ENCODE results near the gene VAV3. TPM values are rescaled to one million over a fixed set of nuclear protein-coding genes. Genes with fewer than 3 reads are reported as not detected.

The VAV3 gene
- total RNA-seq, 1 donor from 2014 or later = 1.9 TPM

DNA sequence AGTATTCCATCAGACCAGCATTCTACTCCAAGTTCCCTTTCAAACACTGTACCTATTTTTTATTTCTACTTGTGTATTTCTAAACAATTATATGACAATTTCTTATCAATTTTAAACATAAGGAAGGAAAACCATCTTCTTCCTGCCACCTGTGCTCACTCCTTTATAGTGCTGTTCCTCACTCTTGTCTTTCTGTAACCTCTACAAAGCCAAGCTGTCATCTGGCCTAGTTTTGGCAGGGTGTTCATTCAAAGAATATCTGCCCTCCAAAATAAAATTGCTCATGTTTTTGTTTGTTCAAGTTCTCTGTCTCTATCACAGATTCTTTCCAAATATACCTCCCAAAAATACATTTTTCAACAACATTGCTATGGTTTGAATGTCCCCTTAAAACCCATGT, 360.2 kb downstream of the VAV3 start:
- Mint-ChIP-seq H3K27ac (no peak overlapping the region), H3K4me3 (ENCODE audit: low read depth) (no peak overlapping the region), H3K27me3 (ENCODE audit: low read depth) (peaks cover 2% of the 10 kb centered on the region), H3K9me3 (no peaks in the 10 kb centered on the region), H3K36me3 (ENCODE audit: low read depth) (no peaks in the 10 kb centered on the region), H3K4me1 (ENCODE audit: low read depth) (no peaks in the 10 kb centered on the region)
- intact Hi-C loops (cut with micrococcal nuclease) = no loop called here
- no peak for DNase-seq (ENCODE audit: low spot score)

DNA sequence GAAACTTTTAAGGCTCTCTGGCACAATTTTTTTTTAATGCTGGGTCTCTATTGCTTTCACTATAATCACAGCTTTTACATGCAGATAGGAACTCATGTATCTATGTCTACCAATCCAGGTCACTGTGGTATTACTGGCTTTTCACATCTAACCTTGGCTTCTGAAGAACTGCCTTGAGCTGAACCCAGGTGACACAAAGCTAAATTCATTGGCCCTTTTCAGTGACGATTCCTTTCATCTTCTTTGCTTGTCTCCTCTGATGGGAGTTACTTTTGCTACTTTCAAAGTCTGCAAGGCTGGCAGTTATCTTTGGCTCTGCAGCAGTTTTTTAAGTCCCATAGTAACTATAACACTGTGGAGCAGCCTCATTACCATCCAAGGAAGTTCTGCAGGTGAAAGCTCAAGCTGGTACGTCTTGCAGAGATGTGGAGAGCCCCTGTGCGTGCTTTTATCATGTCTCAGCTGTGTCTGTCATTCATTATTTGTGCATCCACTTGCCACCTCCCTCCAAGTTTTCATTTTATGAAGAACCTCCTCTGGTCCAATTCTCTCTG, 364.3 kb downstream of the VAV3 start:
- Mint-ChIP-seq H3K4me3 (ENCODE audit: low read depth) (no peak overlapping the region), H3K4me1 (ENCODE audit: low read depth) (no peaks in the 10 kb centered on the region), H3K36me3 (ENCODE audit: low read depth) (no peaks in the 10 kb centered on the region), H3K27ac (no peak overlapping the region), H3K9me3 (no peaks in the 10 kb centered on the region), H3K27me3 (ENCODE audit: low read depth) (peaks cover 2% of the 10 kb centered on the region)
- intact Hi-C loops (cut with micrococcal nuclease) = no loop called here
- no peak for DNase-seq (ENCODE audit: low spot score)

DNA sequence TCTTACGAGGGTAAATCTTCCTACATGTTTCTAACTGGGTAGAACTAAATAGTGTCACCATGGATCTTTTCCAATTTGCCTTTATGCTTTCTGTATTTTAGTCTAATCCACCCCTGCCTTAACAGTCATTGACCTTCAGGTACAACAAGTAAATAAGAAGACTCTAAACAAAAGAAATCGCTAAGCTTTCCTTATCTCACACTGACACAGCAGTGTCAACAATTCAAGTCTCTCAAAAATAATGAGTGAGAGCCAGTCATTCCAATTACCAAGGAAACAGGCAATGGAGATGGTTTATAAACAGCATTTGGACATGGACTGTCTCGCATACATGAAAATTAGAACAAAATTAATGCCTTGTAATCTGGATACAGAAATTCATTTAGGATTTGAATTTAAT, 365.8 kb downstream of the VAV3 start:
- H3K4me3 Mint-ChIP-seq (ENCODE audit: low read depth) = no peak overlapping the region
- intact Hi-C loops (cut with micrococcal nuclease) = loop anchor here (10.0 kb wide), 1 partner anchor 124 kb away; no protein-coding TSS in a partner anchor
- no peak for DNase-seq (ENCODE audit: low spot score)
- H3K36me3 Mint-ChIP-seq (ENCODE audit: low read depth) = no peaks in the 10 kb centered on the region
- peaks cover 3% of the 10 kb centered on the region for H3K4me1 Mint-ChIP-seq (ENCODE audit: low read depth)
- no peaks in the 10 kb centered on the region for H3K9me3 Mint-ChIP-seq
- no peaks in the 10 kb centered on the region for H3K27me3 Mint-ChIP-seq (ENCODE audit: low read depth)
- no peak overlapping the region for H3K27ac Mint-ChIP-seq

DNA sequence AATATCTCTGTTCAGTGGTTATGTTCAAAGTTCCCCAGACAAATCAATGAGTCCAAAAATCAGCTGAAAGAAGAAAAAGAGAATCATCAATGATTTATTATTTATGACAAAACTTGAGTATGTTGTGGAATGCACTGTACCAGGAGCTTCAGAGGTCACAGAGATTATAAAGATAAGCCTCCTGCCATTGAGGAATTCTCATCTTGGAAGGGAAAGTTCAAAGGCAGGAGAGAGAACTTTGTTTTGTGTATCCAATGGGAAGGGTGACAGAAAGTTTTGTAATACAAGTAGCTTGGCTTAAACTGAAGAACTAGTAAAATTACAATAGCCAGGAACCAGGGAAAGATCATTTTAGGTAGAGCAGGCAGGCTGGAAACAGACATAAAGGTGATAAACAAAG, 367.7 kb downstream of the VAV3 start:
- H3K36me3 Mint-ChIP-seq (ENCODE audit: low read depth) = no peaks in the 10 kb centered on the region
- intact Hi-C loops (cut with micrococcal nuclease) = loop anchor here (10.0 kb wide), 1 partner anchor 122 kb away; no protein-coding TSS in a partner anchor
- DNase-seq (ENCODE audit: low spot score) = no peak
- H3K4me3 Mint-ChIP-seq (ENCODE audit: low read depth) = no peak overlapping the region
- H3K4me1 Mint-ChIP-seq (ENCODE audit: low read depth) = peaks cover 12% of the 10 kb centered on the region
- H3K27ac Mint-ChIP-seq = no peak overlapping the region
- H3K9me3 Mint-ChIP-seq = no peaks in the 10 kb centered on the region
- no peaks in the 10 kb centered on the region for H3K27me3 Mint-ChIP-seq (ENCODE audit: low read depth)

DNA sequence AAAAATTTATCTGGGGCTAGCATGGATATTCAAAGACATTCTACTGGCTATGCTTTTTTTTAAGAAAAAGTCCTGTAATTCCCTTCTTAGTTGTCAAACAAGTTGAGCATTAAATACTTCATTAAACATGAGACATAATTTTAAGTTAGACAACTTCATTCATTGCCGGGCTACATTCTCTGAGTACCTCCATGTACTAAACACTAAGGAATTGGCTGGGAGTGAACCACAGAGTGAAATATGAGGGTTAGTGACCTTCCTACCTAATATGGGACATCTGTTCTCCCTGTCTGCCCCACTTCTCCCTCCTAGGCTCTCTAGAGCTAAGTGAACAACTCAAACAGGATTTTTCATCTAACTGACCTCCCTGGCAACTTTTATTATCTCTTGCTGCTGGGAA, 370.4 kb downstream of the VAV3 start:
- H3K27me3 Mint-ChIP-seq (ENCODE audit: low read depth) = no peaks in the 10 kb centered on the region
- no peak overlapping the region for H3K4me3 Mint-ChIP-seq (ENCODE audit: low read depth)
- H3K4me1 Mint-ChIP-seq (ENCODE audit: low read depth) = peaks cover 12% of the 10 kb centered on the region
- no peaks in the 10 kb centered on the region for H3K9me3 Mint-ChIP-seq
- no peaks in the 10 kb centered on the region for H3K36me3 Mint-ChIP-seq (ENCODE audit: low read depth)
- no peak for DNase-seq (ENCODE audit: low spot score)
- intact Hi-C loops (cut with micrococcal nuclease) = loop anchor here (2.0 to 10.0 kb wide), 2 partner anchors 28 to 120 kb away; no protein-coding TSS in a partner anchor
- H3K27ac Mint-ChIP-seq = no peak overlapping the region

DNA sequence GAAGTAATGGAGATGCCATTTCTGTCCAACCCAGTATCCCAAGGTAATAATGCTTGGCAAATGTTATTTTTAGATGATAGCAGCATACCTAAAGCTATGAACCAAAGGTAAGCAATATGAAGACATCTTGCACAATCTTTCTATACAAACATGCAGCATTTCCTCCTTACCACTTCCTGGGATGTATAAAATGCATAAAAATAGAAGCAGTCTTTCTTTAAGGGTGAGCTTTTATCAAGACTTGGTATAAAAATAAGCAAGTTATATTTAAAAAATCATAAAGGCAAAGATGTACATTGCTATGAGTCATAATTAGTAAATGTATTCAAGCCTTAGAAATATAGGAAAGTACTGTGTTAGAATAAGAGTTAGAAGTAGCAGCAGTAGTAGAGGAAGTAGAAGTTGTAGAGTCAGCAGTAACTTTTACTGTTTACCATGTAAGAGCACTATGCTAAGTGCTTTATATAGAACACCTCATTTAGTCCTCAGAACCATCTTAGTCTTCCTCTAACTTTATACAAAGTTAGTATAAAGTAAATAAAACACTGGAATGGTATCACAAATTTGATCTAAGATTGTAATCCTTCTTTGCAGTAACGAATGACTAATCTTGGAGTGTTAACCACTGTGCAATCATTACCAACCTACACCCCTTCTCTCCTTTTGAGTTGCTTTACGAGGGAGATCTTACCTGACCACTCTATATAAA, 371.3 kb downstream of the VAV3 start:
- Mint-ChIP-seq H3K36me3 (ENCODE audit: low read depth) (no peaks in the 10 kb centered on the region), H3K4me3 (ENCODE audit: low read depth) (no peak overlapping the region)

DNA sequence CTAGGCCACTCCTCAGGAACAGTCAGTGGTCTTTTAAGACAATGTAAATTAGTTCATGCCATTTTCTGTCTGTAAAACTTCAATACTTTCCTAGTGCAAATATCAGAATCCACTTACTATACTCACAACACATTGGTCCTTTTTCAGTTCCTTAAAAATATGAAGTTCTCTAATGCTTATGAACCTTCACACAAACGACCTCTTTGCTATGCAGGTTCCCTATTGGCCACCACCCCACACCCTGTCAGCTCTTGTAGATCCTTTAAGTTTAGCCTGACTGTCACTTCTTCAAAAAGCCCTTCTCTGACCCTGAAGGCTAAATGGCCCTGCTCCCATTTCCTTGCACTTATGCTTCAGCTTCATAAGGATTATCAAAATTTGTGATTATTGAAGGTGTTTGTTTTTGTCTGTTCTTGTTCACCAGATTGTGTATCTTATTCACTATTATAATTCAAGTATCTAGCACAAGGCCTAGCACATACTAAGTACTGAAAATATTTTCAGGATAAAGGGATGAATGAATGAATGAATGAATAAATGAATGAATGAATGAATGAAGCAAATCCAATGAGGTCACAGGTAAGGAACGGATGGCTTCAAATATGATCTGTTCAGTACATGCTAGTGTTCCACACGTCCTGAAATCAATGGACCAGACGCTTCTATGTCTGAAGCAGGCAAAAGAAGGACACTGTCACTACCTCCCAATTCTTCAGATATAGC, 373.9 kb downstream of the VAV3 start:
- intact Hi-C loops (cut with micrococcal nuclease) = loop anchor here (10.0 kb wide), 1 partner anchor 116 kb away; no protein-coding TSS in a partner anchor
- DNase-seq (ENCODE audit: low spot score) = no peak
- Mint-ChIP-seq H3K36me3 (ENCODE audit: low read depth) (no peaks in the 10 kb centered on the region), H3K4me1 (ENCODE audit: low read depth) (peaks cover 12% of the 10 kb centered on the region), H3K9me3 (no peaks in the 10 kb centered on the region), H3K27me3 (ENCODE audit: low read depth) (no peaks in the 10 kb centered on the region), H3K4me3 (ENCODE audit: low read depth) (no peak overlapping the region), H3K27ac (no peak overlapping the region)

More for the DNA sequence above, 371.3 kb downstream of the VAV3 start:
- intact Hi-C loops (cut with micrococcal nuclease) = loop anchor here (2.0 to 10.0 kb wide), 2 partner anchors 29 to 119 kb away; no protein-coding TSS in a partner anchor
- Mint-ChIP-seq H3K4me1 (ENCODE audit: low read depth) (peaks cover 12% of the 10 kb centered on the region), H3K9me3 (no peaks in the 10 kb centered on the region), H3K27me3 (ENCODE audit: low read depth) (no peaks in the 10 kb centered on the region), H3K27ac (no peak overlapping the region)
- DNase-seq (ENCODE audit: low spot score) = no peak

DNA sequence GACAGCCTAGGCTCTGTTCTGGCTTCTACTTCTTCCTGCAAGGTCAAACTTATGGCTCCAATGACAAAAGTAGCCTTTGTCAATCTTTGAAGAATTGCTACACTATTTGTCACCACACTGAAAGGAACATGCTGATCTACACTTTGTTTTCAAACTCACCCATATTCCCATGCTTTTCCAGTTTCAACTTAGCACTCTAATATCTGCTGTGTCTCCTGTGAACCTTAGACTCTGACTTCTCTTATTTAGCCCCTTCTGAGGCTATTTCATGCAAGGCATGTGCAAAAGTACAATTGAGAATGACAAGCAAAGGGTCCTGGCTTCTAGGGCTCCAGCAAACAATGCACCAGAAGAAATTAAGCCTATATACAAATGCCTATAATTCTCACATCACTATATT, 374.9 kb downstream of the VAV3 start:
- no peak overlapping the region for H3K27ac Mint-ChIP-seq
- H3K36me3 Mint-ChIP-seq (ENCODE audit: low read depth) = no peaks in the 10 kb centered on the region
- H3K4me1 Mint-ChIP-seq (ENCODE audit: low read depth) = peaks cover 12% of the 10 kb centered on the region
- no peak for DNase-seq (ENCODE audit: low spot score)
- intact Hi-C loops (cut with micrococcal nuclease) = loop anchor here (10.0 kb wide), 1 partner anchor 115 kb away; no protein-coding TSS in a partner anchor
- no peaks in the 10 kb centered on the region for H3K27me3 Mint-ChIP-seq (ENCODE audit: low read depth)
- no peaks in the 10 kb centered on the region for H3K9me3 Mint-ChIP-seq
- H3K4me3 Mint-ChIP-seq (ENCODE audit: low read depth) = no peak overlapping the region

DNA sequence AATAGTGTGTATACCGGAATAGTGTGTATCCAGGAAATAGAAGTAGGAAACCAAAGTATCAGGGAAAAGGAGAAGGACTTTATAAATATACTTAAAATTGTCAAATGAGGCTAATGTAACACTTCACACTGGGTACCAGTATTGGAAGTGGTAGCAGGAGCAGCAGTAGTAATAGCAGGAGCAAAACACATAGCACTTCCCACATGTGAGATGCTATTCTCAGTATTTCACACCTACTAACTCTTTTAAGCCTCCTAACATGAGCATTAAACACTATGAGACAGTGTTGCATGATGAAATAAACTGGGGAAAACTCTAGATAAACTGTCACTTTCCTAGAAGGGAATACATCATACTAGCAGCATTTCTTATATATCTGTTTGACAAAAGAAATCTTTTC, 376.7 kb downstream of the VAV3 start:
- intact Hi-C loops (cut with micrococcal nuclease) = no loop called here
- no peak overlapping the region for H3K27ac Mint-ChIP-seq
- no peaks in the 10 kb centered on the region for H3K27me3 Mint-ChIP-seq (ENCODE audit: low read depth)
- no peaks in the 10 kb centered on the region for H3K9me3 Mint-ChIP-seq
- DNase-seq (ENCODE audit: low spot score) = no peak
- no peak overlapping the region for H3K4me3 Mint-ChIP-seq (ENCODE audit: low read depth)
- peaks cover under 1% of the 10 kb centered on the region for H3K4me1 Mint-ChIP-seq (ENCODE audit: low read depth)
- H3K36me3 Mint-ChIP-seq (ENCODE audit: low read depth) = no peaks in the 10 kb centered on the region

DNA sequence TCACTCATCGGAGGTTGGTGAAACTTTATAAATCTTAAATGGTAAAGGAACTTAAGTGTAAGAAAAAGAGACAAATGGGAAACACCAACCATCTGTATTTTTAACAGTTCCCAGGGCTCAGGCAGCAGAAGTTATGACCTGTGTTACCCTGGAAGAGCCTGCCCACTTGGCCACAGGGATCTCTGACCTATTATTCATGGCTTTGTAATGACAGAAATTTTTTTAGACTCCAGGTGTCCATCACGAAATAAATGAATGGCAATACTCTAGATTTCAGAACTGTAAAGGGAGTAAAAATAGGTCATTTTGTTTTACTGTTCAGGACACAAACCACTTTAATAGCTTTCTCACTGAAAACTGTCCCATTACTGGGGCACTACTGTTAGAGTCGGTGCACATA, 389.8 kb downstream of the VAV3 start:
- intact Hi-C loops (cut with micrococcal nuclease) = no loop called here
- Mint-ChIP-seq H3K27ac (no peak overlapping the region), H3K36me3 (ENCODE audit: low read depth) (no peaks in the 10 kb centered on the region), H3K4me3 (ENCODE audit: low read depth) (no peak overlapping the region), H3K27me3 (ENCODE audit: low read depth) (no peaks in the 10 kb centered on the region), H3K4me1 (ENCODE audit: low read depth) (no peaks in the 10 kb centered on the region), H3K9me3 (no peaks in the 10 kb centered on the region)
- DNase-seq (ENCODE audit: low spot score) = no peak

DNA sequence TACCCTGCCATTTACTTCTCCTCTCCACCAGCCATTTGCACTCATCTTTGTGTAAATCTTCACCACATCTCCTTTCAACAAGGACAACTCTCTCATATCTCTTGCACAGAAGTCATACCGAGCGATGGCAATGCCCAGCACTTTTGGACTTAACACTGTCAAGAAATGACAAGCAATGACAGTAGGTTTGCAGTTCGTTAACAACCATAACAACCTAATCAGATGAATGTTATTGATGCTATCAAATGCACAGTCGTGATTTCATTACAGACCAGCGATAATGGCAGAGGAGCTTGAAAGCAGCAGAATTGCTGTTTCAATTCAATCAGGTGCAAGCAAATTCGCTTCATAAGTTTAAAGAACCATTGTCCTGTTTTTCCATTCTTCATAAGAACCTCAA, 390.9 kb downstream of the VAV3 start:
- no peaks in the 10 kb centered on the region for H3K27me3 Mint-ChIP-seq (ENCODE audit: low read depth)
- H3K9me3 Mint-ChIP-seq = no peaks in the 10 kb centered on the region
- H3K36me3 Mint-ChIP-seq (ENCODE audit: low read depth) = no peaks in the 10 kb centered on the region
- H3K4me1 Mint-ChIP-seq (ENCODE audit: low read depth) = no peaks in the 10 kb centered on the region
- intact Hi-C loops (cut with micrococcal nuclease) = no loop called here
- DNase-seq (ENCODE audit: low spot score) = no peak
- H3K27ac Mint-ChIP-seq = no peak overlapping the region
- no peak overlapping the region for H3K4me3 Mint-ChIP-seq (ENCODE audit: low read depth)

DNA sequence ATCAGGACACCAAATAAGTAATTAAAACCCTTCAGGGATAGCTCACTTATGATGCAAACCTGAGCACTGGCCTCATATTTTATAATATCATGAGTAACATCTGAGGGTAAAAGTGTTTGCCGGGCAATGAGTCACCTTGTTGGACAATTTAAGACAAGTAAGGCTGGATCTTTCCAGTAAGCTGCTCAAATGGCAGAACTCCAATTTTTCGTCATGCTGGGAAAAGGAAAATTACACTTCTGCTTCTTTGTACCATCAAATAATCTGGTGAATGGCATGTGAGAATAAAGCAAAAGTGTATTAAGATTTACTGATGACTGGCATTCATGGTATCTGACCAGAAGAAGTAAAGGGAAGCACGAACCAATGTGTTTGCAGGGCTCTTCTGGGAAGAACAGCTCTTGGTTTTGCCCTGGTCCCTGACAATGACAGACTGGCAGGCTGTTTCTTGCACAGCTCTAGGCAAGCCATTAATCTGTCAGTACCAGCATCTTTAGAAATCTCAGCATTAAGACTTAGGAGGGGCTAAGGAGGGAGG, 392.2 kb downstream of the VAV3 start:
- no peak overlapping the region for H3K27ac Mint-ChIP-seq
- DNase-seq (ENCODE audit: low spot score) = no peak
- no peaks in the 10 kb centered on the region for H3K9me3 Mint-ChIP-seq
- no peaks in the 10 kb centered on the region for H3K4me1 Mint-ChIP-seq (ENCODE audit: low read depth)
- intact Hi-C loops (cut with micrococcal nuclease) = no loop called here
- H3K27me3 Mint-ChIP-seq (ENCODE audit: low read depth) = no peaks in the 10 kb centered on the region
- H3K36me3 Mint-ChIP-seq (ENCODE audit: low read depth) = no peaks in the 10 kb centered on the region
- H3K4me3 Mint-ChIP-seq (ENCODE audit: low read depth) = no peak overlapping the region

DNA sequence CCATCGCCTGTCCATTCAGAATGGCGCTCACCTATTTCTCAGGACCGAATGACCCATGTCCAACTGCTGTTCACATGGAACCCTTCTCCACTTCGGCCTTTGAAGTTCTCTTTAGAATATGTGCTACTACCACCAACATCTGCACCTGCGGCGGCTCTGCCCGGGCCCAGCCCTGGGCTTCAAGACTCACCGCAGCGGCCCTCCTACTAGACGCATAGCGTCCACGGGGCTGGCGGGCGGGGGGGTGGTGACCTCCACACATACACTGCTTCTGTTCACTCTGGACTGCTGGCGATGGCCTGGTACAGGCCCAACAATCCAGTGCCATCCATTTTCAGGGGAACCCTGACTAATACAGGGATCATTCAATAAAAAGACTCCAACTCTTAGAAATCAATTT, 394.2 kb downstream of the VAV3 start:
- intact Hi-C loops (cut with micrococcal nuclease) = no loop called here
- no peaks in the 10 kb centered on the region for H3K27me3 Mint-ChIP-seq (ENCODE audit: low read depth)
- H3K27ac Mint-ChIP-seq = no peak overlapping the region
- no peaks in the 10 kb centered on the region for H3K9me3 Mint-ChIP-seq
- no peak for DNase-seq (ENCODE audit: low spot score)
- no peak overlapping the region for H3K4me3 Mint-ChIP-seq (ENCODE audit: low read depth)
- H3K4me1 Mint-ChIP-seq (ENCODE audit: low read depth) = no peaks in the 10 kb centered on the region
- H3K36me3 Mint-ChIP-seq (ENCODE audit: low read depth) = no peaks in the 10 kb centered on the region

All from activated T-helper 2 cell treated with anti-CD3 and anti-CD28 coated beads, Interferon-gamma antibody, Interleukin-2, Interleukin-4, amounts not matched to agents 10 μg/mL and 5 μg/mL and 100 μg/mL, durations not matched to agents 14 hours and 24 hours and 36 hours (primary cell).